Liver (tissue), 9 donors: ENCODE results near the gene NEURL1. TPM values are rescaled to one million over a fixed set of nuclear protein-coding genes. Genes with fewer than 3 reads are reported as not detected.

Source experiments
- DNase-seq: peaks from one replicate; pipeline ENCODE4 v3.0.0-alpha.2; 2017; ENCODE audit warnings: low spot score
- H3K27ac ChIP-seq, 2 donors: one replicate each; pipeline ENCODE4 v1.7.0; 2013; ENCODE audit warnings: inconsistent platforms in 2 of 2, low read length in 2 of 2, control low read depth in 1 of 2, low read depth in 1 of 2, mild to moderate bottlenecking in 1 of 2
- H3K27me3 ChIP-seq, 4 donors: one replicate each; pipeline versions ENCODE4 v1.6.1 to v1.7.0; 2013; ENCODE audit warnings: low read length in 3 of 4, inconsistent platforms in 1 of 4, mild to moderate bottlenecking in 1 of 4, moderate library complexity in 1 of 4; ENCODE audit not compliant: control insufficient read depth in 4 of 4, insufficient read depth in 4 of 4
- H3K36me3 ChIP-seq, 4 donors: one replicate each; pipeline versions ENCODE4 v1.6.1 to v1.7.0; 2013; ENCODE audit warnings: low read length in 3 of 4, mild to moderate bottlenecking in 3 of 4, low read depth in 1 of 4, moderate library complexity in 1 of 4; ENCODE audit not compliant: control insufficient read depth in 4 of 4, insufficient read depth in 3 of 4
- H3K4me1 ChIP-seq, 4 donors: one replicate each; pipeline versions ENCODE4 v1.6.1 to v1.7.0; 2013; ENCODE audit warnings: low read length in 3 of 4, mild to moderate bottlenecking in 3 of 4, moderate library complexity in 1 of 4; ENCODE audit not compliant: control insufficient read depth in 4 of 4, insufficient read depth in 4 of 4
- H3K4me3 ChIP-seq, 3 donors: one replicate each; pipeline versions ENCODE4 v1.6.1 to v1.7.0; 2013; ENCODE audit warnings: low read length in 3 of 3, control low read depth in 1 of 3, low read depth in 1 of 3, mild to moderate bottlenecking in 1 of 3
- H3K9ac ChIP-seq, 2 donors: one replicate each; pipeline ENCODE4 v1.7.0; 2013; ENCODE audit warnings: low read length in 2 of 2, mild to moderate bottlenecking in 2 of 2, moderate library complexity in 2 of 2, control low read depth in 1 of 2, low read depth in 1 of 2
- H3K9me3 ChIP-seq, 4 donors: one replicate each; pipeline versions ENCODE4 v1.6.1 to v1.7.0; 2013; ENCODE audit warnings: low read length in 3 of 4; ENCODE audit not compliant: control insufficient read depth in 4 of 4
- ATF3 ChIP-seq: IDR thresholded peaks from 2 replicates; pipeline ENCODE4 v1.6.1; 2016; ENCODE audit warnings: antibody characterized with exemption
- CTCF ChIP-seq: fragments of 150-350 bp; IDR thresholded peaks from 2 replicates; pipeline ENCODE4 v1.5.1; 2017; ENCODE audit warnings: improper control_type of control experiment, low read depth, low read length; ENCODE audit not compliant: missing input control
- FOXA1 ChIP-seq: IDR thresholded peaks from 2 replicates; pipeline ENCODE4 v1.6.1; 2016; ENCODE audit warnings: antibody characterized with exemption
- FOXA2 ChIP-seq: IDR thresholded peaks from 2 replicates; pipeline ENCODE4 v1.6.1; 2016; ENCODE audit warnings: antibody characterized with exemption
- GABPA ChIP-seq, 2 donors: IDR thresholded peaks in 1 of 2; conservative IDR thresholded peaks in 1 of 2; 2 replicates each; pipeline ENCODE4 v1.6.1; 2016; ENCODE audit warnings: antibody characterized with exemption in 2 of 2, mild to moderate bottlenecking in 1 of 2, moderate library complexity in 1 of 2
- JUND ChIP-seq, 2 donors: IDR thresholded peaks; 2 replicates each; pipeline ENCODE4 v1.6.1; 2016; ENCODE audit warnings: antibody characterized with exemption in 2 of 2
- NR2F2 ChIP-seq: IDR thresholded peaks from 2 replicates; pipeline ENCODE4 v1.6.1; 2016; ENCODE audit warnings: antibody characterized with exemption
- REST ChIP-seq: IDR thresholded peaks from 2 replicates; pipeline ENCODE4 v1.6.1; 2016; ENCODE audit warnings: antibody characterized with exemption, mild to moderate bottlenecking
- TAF1 ChIP-seq: conservative IDR thresholded peaks from 2 replicates; pipeline ENCODE4 v1.6.1; 2016; ENCODE audit warnings: antibody characterized with exemption, mild to moderate bottlenecking
- WGBS: extraction: QIAGEN DNeasy Blood & Tissue Kit; methylation state at CpG from one replicate; pipeline ENCODE4 v1.1.7; 2013; 5-methylcytosine and 5-hydroxymethylcytosine counted together
- polyA plus RNA-seq, 2 donors: library from polyadenylated mRNA; stranded (reverse) in 1 of 2; unstranded in 1 of 2; fragments of 200-250 nt in 1 of 2; fragments of >200 nt in 1 of 2; fragmentation: Nextera tagmentation in 1 of 2; extraction: Ambion mirVana in 1 of 2; gene quantifications; one replicate each; pipeline versions ENCODE4 v1.2.1 to v1.2.3, GENCODE V29; 2013 to 2015
- total RNA-seq, 2 donors: library from RNA; depleted of rRNA; stranded (reverse); fragments of >200 nt; gene quantifications; one replicate each; pipeline ENCODE4 v1.2.3, GENCODE V29; 2014
- donor health status: healthy.
- donor health status: healthy.
- donor health status: healthy.
- donor health status: healthy.
- donor health status: healthy.

The NEURL1 gene
- total and polyA plus RNA-seq, 4 donors: 0.11 to 3.9 (median 0.74) TPM

- peaks cover 4 to 31% (median 17%) of the 10 kb centered on the region in 4 donors for H3K4me1 ChIP-seq
- H3K9ac ChIP-seq: no peak overlapping the region
- TF ChIP-seq GABPA (IDR thresholded peaks at IDR 0.05 in 1 of 2, conservative IDR thresholded peaks at IDR 0.05 in 1 of 2): no peak
- TF ChIP-seq FOXA2: no peak
- no peak for TF ChIP-seq REST
- TF ChIP-seq CTCF: no peak
- TF ChIP-seq TAF1: no peak
- no peak for TF ChIP-seq JUND (IDR thresholded peaks at IDR 0.05)
- no peak for TF ChIP-seq FOXA1
- TF ChIP-seq ATF3: no peak
- TF ChIP-seq NR2F2: no peak
- no peak for DNase-seq
- H3K27ac ChIP-seq: no peak overlapping the region
- no peaks in the 10 kb centered on the region for H3K36me3 ChIP-seq
- no peak overlapping the region for H3K4me3 ChIP-seq
- 85% methylated on average over 6 of the region's 6 CpGs for WGBS
- H3K27me3 ChIP-seq: no peaks in the 10 kb centered on the region
- no peaks in the 10 kb centered on the region for H3K9me3 ChIP-seq
Measured at GRCh38 chr10:103575416-103576075, 82.0 kb downstream of the NEURL1 start.

GRCh38 chr10:103576076-103576471 is 82.6 kb downstream of the NEURL1 start:
- Histone ChIP-seq H3K9me3 (no peaks in the 10 kb centered on the region), H3K4me1 (peaks cover 4 to 31% (median 17%) of the 10 kb centered on the region in 4 donors), H3K4me3 (no peak overlapping the region), H3K36me3 (no peaks in the 10 kb centered on the region), H3K27me3 (no peaks in the 10 kb centered on the region), H3K27ac (no peak overlapping the region), H3K9ac (no peak overlapping the region)
- TF ChIP-seq CTCF: no peak
- 100% methylated on average over 1 of the region's 1 CpG for WGBS
- no peak for DNase-seq
